Esophagus squamous epithelium (tissue), 4 donors: ENCODE measurements around the gene CHPT1.

ENCODE experiments used
- CTCF ChIP-seq, 6 experiments: fragments of 450-650 bp in 4 of 6; fragments of 200-600 bp in 2 of 6; sonication (generic) in 2 of 6; IDR thresholded peaks; one replicate each; pipeline ENCODE4 v1.5.1; 2016 to 2019; ENCODE audit warnings: antibody characterized with exemption in 6 of 6, mild to moderate bottlenecking in 4 of 6, moderate library complexity in 4 of 6
- POLR2A ChIP-seq, 4 donors: fragments of 450-650 bp; IDR thresholded peaks; one replicate each; pipeline ENCODE4 v1.6.1; 2017; ENCODE audit warnings: antibody characterized with exemption in 4 of 4, mild to moderate bottlenecking in 4 of 4, moderate library complexity in 3 of 4

DNA sequence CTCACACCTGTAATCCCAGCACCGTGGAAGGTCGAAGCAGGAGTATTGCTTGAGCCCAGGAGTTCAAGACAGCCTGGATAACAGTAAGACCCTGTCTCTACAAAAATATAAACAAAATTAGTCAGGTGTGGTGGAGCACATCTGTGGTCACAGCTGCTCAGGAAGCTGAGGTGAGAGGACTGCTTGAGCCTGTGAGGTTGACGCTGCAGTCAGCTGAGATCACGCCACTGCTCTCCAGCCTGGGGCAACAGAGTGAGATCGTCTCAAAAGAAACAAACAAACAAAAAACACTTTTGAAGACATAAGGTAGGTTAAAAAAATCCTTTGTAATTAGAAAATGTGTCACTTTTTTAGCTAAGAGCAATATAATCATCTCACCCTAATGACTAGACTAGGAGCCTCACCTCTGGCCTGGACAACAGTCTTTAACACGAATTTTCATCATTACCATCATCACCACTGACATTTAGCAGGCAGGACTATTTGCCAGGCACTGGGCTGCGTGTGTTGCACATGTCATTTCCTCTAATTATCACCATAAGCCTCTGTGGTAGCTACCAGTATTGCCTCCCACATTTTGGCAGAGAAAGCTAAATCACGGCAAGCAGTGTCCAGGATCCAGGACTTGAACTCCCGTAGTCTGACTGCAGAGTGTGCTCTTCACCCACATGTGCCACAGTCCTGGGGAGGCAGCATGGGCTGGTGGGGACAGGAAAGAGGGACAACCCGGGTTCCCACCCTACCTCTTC, 46.5 kb downstream of the CHPT1 start:
- TF ChIP-seq CTCF (IDR thresholded peaks at IDR 0.05) (no peak), POLR2A (IDR thresholded peaks at IDR 0.05) (no peak)
